ENCODE measurements around the gene FSTL1.

DNA sequence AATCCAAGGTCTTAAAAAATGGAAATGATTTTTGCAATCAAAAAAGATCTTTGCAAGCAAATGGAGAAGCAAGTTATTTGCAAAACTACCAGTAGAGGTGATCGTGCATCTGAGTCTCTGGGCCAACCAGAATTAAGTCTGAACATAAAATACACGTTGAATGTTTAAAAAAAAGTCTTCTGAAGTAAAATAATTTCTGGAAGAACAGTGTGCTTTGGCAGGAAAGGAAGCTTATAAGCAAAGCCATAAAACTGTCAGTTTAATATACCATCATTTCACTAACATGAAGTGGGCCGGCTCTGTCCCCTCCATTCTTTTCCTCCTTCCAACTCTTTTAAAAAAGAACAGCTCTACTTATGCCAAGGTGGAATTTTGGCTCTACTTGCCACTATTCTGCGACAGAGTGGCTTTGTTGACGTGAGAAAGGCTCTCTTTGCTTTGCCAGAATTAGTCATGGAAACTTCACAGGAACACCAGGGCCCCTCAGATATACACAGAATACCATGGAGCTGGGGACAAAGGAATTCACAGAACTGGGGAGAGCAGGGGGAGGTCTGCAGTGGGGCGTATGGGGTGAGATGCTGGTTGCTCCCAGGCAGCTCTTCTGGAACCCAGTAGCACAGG lies 29.8 kb downstream of the FSTL1 start:
- TF ChIP-seq POLR2AphosphoS5 (IDR thresholded peaks at IDR 0.05; ENCODE audit: low read depth, low read length): no peak
- TF ChIP-seq, protein P1, sequence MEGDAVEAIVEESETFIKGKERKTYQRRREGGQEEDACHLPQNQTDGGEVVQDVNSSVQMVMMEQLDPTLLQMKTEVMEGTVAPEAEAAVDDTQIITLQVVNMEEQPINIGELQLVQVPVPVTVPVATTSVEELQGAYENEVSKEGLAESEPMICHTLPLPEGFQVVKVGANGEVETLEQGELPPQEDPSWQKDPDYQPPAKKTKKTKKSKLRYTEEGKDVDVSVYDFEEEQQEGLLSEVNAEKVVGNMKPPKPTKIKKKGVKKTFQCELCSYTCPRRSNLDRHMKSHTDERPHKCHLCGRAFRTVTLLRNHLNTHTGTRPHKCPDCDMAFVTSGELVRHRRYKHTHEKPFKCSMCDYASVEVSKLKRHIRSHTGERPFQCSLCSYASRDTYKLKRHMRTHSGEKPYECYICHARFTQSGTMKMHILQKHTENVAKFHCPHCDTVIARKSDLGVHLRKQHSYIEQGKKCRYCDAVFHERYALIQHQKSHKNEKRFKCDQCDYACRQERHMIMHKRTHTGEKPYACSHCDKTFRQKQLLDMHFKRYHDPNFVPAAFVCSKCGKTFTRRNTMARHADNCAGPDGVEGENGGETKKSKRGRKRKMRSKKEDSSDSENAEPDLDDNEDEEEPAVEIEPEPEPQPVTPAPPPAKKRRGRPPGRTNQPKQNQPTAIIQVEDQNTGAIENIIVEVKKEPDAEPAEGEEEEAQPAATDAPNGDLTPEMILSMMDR (IDR thresholded peaks at IDR 0.05 in 2 of 3, conservative IDR thresholded peaks at IDR 0.05 in 1 of 3; ENCODE audit: borderline replicate concordance in 1 of 3, insufficient read depth in 1 of 3, low read depth in 2 of 3, low read length in 2 of 3): no peak
- TF ChIP-seq EZH2 (IDR thresholded peaks at IDR 0.05): no peak
- no peak for TF ChIP-seq SIN3A (IDR thresholded peaks at IDR 0.05; ENCODE audit: low read depth)
- TF ChIP-seq YY1 (IDR thresholded peaks at IDR 0.05; ENCODE audit: extremely low read depth, insufficient replicate concordance, low read depth, low read length): no peak
- TF ChIP-seq, protein P2, sequence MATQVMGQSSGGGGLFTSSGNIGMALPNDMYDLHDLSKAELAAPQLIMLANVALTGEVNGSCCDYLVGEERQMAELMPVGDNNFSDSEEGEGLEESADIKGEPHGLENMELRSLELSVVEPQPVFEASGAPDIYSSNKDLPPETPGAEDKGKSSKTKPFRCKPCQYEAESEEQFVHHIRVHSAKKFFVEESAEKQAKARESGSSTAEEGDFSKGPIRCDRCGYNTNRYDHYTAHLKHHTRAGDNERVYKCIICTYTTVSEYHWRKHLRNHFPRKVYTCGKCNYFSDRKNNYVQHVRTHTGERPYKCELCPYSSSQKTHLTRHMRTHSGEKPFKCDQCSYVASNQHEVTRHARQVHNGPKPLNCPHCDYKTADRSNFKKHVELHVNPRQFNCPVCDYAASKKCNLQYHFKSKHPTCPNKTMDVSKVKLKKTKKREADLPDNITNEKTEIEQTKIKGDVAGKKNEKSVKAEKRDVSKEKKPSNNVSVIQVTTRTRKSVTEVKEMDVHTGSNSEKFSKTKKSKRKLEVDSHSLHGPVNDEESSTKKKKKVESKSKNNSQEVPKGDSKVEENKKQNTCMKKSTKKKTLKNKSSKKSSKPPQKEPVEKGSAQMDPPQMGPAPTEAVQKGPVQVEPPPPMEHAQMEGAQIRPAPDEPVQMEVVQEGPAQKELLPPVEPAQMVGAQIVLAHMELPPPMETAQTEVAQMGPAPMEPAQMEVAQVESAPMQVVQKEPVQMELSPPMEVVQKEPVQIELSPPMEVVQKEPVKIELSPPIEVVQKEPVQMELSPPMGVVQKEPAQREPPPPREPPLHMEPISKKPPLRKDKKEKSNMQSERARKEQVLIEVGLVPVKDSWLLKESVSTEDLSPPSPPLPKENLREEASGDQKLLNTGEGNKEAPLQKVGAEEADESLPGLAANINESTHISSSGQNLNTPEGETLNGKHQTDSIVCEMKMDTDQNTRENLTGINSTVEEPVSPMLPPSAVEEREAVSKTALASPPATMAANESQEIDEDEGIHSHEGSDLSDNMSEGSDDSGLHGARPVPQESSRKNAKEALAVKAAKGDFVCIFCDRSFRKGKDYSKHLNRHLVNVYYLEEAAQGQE (IDR thresholded peaks at IDR 0.05; ENCODE audit: low read depth): no peak
- TF ChIP-seq CEBPB (IDR thresholded peaks at IDR 0.05; ENCODE audit: low read depth): no peak
- no peak for TF ChIP-seq POLR2A (IDR thresholded peaks at IDR 0.05; ENCODE audit: borderline replicate concordance, extremely low read depth, insufficient read depth, insufficient read length)
- TF ChIP-seq TCF7L2 (IDR thresholded peaks at IDR 0.05; ENCODE audit: borderline replicate concordance, extremely low read depth, insufficient read depth, insufficient read length): no peak
- TF ChIP-seq, protein P3, sequence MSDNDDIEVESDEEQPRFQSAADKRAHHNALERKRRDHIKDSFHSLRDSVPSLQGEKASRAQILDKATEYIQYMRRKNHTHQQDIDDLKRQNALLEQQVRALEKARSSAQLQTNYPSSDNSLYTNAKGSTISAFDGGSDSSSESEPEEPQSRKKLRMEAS (IDR thresholded peaks at IDR 0.05): no peak
- TF ChIP-seq EZH2phosphoT487 (IDR thresholded peaks at IDR 0.05; ENCODE audit: borderline replicate concordance): no peak
- no peak for TF ChIP-seq FOSL1 (IDR thresholded peaks at IDR 0.05; ENCODE audit: low read depth)

Data from HCT116 (cell line).